ENCODE measurements around the gene FANCC.
A peak's percentile ranks its signal among the peaks of the same experiment; 100 is the strongest.

The FANCC gene

DNA sequence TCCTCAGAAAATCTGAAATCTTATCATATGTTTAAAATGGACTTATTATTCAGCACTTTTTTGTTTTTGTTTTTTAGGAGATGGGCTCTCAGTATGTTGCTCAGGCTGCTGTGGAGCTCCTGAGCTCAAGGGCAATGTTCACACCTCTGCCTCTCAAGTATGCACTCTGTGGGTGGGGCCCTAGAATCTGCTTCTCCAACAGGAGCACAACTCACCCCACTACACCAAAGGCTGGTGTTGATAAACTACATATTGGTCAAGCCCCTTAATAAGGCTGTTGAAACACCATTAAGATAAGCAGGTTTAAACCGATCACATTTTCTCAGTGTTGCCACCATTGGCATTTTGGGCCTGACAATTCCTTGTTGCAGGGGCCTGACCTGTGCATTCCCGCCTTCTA is 131.6 kb downstream of the FANCC start:
- no peak for DNase-seq

DNA sequence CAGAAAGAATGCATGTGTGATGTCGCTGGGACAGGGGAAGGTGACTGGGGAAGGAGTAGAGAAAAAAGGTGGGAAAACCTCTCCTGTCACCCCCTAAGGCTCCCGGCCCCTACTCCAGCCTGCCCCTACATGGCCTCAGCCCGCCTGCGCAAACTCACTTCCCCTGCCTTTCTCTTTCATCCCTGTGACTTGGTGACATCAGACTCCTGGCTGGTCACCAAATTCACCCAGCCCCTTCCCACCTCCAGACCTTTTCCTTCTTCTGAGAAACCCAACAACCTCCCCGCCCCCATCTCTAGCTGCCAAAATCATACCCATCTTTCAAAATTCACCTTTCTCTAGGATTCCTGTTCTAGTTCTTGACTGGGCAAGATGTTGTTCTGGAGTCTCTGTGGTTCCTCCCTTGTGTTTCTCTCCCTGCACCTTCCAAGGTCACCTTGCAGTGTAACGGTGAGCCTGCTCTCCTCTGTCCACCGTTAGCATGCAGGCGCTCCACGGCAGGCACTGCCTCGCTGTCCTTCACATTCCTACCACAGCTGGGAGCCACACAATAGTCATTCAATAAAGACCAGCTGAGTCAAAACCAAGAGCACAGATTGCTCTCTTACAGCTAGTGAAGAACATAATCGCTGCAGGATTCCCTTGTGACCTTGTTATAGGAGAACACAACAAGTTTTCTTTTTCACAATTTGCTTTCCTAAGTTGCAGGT is 134.5 kb downstream of the FANCC start:
- DNase-seq = no peak

GRCh38 chr9:95181835-95182234 is 135.7 kb downstream of the FANCC start:
- DNase-seq = no peak

DNA sequence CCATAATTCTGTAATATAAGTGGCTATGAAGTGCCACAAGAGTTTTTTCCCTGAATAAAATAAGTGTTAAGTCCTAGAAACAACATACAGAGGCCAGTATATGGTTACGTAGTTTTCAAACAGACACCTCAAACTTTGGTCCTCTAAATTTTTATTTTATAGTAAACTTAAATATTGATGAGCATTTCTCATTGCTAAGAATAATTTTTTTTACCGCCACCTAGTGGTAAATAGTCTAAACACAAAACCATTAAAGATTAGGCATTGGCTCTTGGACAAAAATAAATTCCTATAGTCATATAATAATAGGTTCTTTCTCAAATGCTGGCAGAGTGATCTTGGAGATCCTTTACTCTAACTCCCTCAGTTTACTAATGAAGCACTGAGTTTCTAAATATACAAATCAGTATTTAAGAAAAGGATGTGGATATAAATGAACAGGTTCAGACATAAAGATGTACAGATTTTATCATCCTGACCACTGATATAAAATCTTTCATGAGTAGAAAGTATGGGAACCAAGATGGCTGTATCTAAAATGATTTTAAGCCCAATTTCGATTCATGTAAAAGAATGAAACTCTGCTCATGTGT is 136.2 kb downstream of the FANCC start:
- no peak for DNase-seq

DNA sequence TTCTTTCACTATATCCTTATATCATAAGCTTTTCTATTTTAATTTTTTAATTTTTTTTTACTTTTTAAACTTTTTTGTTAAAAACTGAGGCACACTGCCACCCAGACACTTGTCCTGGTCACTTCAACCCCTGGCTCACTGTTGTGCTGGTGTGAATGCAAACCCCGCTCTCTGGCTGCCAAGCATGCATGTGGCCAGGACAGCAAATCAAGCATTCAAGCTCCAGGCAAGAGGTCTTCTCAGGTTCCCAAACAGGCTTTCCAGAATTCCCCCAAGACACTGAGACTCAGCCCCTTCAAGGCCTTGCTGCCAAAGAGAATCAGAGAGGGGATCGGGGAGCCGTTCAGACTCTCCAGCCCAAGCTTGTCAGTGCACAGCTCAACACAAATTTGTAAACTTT is 139.9 kb downstream of the FANCC start:
- DNase-seq = no peak

DNA sequence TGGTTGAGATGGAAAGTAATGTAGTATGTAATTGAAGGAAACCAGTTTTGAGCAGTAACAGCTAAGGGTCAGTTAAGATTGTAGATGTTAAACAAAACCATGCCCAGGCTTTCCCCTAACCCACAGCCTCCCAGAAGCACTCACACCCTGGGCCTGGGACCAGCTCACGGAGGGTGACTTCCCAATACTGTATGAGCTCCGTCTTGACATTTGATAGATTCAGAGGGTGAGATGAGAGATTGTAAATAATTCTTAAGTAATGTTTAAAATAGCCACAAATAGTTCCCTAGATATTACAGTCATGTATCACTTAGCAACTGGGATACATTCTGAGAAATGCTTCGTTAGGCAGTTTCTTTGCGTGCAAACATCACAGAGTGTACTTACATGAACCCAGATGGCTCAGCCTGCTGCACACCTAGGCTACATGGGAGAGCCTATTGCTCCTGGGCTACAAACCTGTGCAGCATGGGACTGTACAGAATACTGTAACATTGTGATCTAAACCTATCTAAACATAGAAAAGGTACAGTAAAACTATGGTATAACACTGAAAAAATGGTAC is 140.7 kb downstream of the FANCC start:
- DNase-seq = no peak

- no peak for DNase-seq
Measured at GRCh38 chr9:95175523-95175922, 142.0 kb downstream of the FANCC start.

DNA sequence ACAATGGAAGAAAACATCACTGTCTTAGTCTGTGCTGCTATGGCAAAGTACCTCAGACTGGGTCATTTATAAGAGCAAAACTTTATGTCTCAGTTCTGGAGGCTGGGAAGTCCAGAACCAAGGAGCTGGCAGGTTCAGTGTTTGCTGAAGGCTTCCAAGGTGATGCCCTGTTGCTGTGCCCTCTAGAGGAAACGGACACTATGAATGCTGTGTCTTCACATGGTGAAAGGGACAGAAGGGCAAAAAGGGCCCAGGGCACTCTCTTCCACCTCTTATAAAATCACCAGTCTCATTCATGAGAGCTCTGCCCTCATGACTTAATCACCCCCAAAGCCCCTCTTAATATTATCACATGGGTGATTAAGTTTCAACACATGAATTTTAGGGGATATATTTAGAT is 143.5 kb downstream of the FANCC start:
- DNase-seq = no peak

GRCh38 chr9:95171596-95171995 is 145.9 kb downstream of the FANCC start:
- DNase-seq = no peak

DNA sequence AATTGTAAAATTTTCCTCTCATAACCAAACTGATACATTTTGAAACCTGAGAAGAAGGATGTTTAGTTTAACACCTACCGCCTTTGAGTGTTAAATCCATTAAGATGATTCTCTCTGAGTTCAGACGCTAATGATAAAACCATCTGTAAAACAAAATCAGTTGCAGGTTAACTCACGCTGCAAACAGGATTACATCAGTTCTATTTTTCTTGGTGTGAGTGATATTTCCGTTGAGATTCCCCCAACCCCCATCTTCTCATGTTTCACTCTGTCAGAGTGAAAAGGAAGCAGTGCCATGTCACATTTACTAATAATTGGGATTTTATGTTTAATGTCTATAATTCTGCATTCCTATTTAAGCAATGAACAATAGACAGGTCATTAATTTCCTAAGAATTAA is 146.5 kb downstream of the FANCC start:
- DNase-seq = no peak

DNA sequence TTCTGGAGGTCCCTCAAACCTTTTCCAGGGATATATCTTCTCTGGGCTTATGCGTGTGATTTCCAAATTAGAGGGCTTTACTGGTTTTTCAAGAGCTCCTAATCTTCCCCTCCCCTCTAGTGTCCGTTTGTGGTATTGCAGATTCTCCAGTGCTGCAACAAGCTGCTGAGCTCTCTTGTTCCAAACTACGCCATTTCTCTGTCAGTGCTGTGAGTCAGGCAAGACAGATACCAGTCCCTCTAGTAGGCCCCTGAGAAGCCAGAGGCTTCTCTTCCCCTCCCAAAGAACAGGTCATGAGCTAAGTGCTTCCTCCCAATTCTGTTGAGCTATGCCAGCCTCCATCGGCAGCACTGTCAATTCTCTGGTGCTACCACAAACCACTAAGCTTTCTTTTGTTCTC is 149.5 kb downstream of the FANCC start:
- DNase-seq = peak; percentile 85

DNA sequence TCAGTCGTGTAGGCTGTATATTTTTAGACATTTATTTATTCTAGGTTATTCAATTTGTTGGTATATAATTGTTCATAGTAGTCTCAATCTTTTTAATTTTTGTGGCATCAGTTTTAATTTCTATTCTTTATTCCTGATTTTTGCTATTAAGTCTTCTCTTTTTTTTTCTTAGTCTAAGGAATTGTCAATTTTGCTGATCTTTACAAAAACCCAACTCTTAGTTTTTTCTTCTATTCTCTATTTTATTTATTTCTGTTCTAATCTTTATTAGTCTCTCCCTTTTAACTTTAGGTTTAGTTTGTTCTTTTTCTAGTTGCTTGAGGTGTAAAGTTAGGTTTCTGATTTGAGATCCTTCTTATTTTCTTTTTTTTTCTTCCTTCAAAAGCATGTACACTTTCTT is 152.5 kb downstream of the FANCC start:
- no peak for DNase-seq

DNA sequence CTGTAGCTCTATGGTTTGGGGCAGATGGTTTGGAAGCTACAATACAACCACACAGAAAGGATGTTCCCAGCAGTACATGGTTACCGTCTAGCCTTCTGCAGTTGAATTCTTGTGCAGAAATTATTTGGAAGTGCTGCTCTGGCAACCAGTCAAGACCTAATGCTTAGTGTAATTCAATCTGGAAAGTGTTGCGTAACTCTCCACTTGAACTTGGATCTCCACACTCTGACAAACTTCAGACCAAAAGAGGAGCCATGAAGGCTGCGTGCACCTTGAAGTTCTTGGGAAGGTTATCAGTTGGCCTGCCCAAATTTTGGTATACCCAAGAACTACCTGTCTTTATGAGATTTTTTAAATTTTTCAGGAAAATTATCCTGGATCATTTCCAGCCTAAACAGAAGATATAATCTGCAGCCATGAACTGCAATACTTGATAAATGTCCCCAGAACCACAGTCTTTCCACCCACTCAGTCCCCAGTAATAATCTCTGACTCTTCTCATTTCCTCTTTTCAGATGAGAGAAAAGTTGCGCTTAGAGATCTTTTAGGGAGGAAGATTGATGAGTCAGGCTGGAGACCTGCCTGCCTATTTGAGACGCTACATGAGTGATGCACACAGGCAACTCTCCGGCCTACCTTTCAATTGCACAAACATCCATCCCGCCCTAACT is 159.9 kb downstream of the FANCC start:
- DNase-seq = no peak

- no peak for DNase-seq
Measured at GRCh38 chr9:95156074-95156473, 161.4 kb downstream of the FANCC start.

DNA sequence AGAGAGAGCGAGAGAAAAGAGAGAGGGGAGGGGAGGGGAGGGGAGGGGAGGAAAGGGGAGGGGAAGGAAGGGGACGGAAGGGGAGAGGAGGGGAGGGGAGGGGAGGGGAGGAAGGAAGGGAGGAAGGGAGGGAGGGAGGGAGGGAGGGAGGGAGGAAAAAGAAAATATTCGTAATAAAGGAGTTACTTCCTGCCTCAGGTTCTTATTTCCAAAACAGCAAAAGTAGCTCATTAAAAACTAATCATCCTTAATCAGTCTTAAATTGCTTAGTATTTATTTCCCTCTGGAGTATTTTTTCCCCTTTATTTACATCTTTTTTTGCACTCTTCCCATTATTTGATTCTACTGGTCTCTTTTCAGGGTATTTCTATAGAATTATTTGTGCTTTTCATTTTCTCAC is 162.3 kb downstream of the FANCC start:
- no peak for DNase-seq

GRCh38 chr9:95150903-95151302 is 166.6 kb downstream of the FANCC start:
- DNase-seq = no peak

DNA sequence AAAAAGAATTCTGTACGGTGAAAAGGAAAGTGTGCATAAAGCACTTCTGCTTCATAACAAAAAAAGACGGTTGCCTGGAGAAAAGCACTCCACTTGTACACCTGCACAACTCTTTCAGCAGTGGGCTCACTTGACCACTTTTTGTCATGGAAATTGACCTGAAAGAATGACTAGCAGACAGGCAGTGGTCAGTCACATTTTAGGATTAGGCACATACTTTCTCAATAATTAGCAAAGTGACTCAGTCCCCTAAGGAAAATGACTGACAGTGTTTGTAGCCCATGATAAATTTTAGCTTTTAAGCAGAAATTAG is 169.3 kb downstream of the FANCC start:
- no peak for DNase-seq

- DNase-seq = no peak
Measured at GRCh38 chr9:95147452-95148207, 169.9 kb downstream of the FANCC start.

GRCh38 chr9:95143591-95144561 is 173.6 kb downstream of the FANCC start:
- DNase-seq = no peak

- DNase-seq = no peak
Measured at GRCh38 chr9:95142728-95143127, 174.8 kb downstream of the FANCC start.

DNA sequence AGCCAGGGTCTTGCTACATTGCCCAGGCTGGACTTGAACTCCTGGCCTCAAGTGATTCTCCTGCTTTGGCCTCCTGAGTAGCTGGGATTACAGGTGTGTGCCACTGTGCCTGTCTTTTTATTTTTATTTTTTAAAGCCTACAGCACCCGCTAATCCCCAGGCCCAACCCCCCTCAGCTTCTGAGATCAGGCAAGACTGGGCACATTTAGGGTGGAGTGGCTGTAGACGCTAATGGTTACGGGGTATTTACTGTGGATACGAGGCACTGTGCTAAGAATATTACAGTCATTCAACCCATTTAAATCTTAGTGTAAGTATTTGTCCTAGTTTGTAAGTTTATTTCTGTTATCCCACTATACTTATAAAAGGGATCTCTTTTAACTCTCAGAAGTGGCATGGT is 175.2 kb downstream of the FANCC start:
- no peak for DNase-seq

DNA sequence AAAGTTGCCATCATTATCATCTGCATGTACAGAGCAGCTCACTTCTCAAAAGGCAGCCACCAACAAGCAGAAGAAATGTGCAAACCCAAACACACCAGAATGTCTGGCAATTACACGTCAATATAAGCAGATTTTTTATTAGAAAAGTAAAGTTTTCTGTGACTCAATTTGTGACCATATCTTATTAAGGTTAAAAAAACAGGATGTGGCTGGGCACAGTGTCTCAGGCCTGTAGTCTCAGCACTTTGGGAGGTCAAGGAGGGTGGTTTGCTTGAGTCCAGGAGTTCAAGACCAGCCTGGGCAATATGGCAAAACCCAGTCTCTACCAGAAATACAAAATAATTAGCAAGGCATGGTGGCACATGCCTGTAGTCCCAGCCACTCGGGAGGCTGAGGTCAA is 176.7 kb downstream of the FANCC start:
- no peak for DNase-seq

Measured in amniotic stem cell (primary cell).